ENCODE data around the gene SLC16A7.

The SLC16A7 gene

GRCh38 chr12:59828521-59828920 is 232.7 kb downstream of the SLC16A7 start:
- no peak overlapping the region for H2AFZ ChIP-seq (ENCODE audit: low read length)
- H3F3A ChIP-seq (ENCODE audit: insufficient read depth, low read length) = no peaks in the 10 kb centered on the region
- H3K4me1 ChIP-seq (ENCODE audit: insufficient read depth, low read length, severe bottlenecking) = no peaks in the 10 kb centered on the region
- H3K9me2 ChIP-seq (ENCODE audit: low read depth, low read length) = no peaks in the 10 kb centered on the region
- no peak overlapping the region for H3K27ac ChIP-seq (ENCODE audit: low read depth, low read length, poor library complexity, severe bottlenecking)
- H4K20me1 ChIP-seq (ENCODE audit: insufficient read depth, low read length) = no peaks in the 10 kb centered on the region
- H3K4me3 ChIP-seq (ENCODE audit: low read depth, low read length, poor library complexity, severe bottlenecking) = no peak overlapping the region
- no peak for TF ChIP-seq EZH2 (IDR thresholded peaks at IDR 0.05; ENCODE audit: borderline replicate concordance, low read length)
- TF ChIP-seq, protein P1, sequence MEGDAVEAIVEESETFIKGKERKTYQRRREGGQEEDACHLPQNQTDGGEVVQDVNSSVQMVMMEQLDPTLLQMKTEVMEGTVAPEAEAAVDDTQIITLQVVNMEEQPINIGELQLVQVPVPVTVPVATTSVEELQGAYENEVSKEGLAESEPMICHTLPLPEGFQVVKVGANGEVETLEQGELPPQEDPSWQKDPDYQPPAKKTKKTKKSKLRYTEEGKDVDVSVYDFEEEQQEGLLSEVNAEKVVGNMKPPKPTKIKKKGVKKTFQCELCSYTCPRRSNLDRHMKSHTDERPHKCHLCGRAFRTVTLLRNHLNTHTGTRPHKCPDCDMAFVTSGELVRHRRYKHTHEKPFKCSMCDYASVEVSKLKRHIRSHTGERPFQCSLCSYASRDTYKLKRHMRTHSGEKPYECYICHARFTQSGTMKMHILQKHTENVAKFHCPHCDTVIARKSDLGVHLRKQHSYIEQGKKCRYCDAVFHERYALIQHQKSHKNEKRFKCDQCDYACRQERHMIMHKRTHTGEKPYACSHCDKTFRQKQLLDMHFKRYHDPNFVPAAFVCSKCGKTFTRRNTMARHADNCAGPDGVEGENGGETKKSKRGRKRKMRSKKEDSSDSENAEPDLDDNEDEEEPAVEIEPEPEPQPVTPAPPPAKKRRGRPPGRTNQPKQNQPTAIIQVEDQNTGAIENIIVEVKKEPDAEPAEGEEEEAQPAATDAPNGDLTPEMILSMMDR (IDR thresholded peaks at IDR 0.05; ENCODE audit: low read length) = no peak
- H3K79me2 ChIP-seq (ENCODE audit: insufficient read depth, low read length) = no peaks in the 10 kb centered on the region
- H3K27me3 ChIP-seq (ENCODE audit: insufficient read depth, low read length) = no peaks in the 10 kb centered on the region
- H3K9me3 ChIP-seq (ENCODE audit: low read length) = no peaks in the 10 kb centered on the region
- H3K36me3 ChIP-seq (ENCODE audit: insufficient read depth, low read length) = no peaks in the 10 kb centered on the region
- no peak overlapping the region for H3K4me2 ChIP-seq (ENCODE audit: low read length)
- H3K9ac ChIP-seq (ENCODE audit: low read length) = no peak overlapping the region

- TF ChIP-seq, protein P1 (IDR thresholded peaks at IDR 0.05; ENCODE audit: low read length) = no peak
- TF ChIP-seq EZH2 (IDR thresholded peaks at IDR 0.05; ENCODE audit: borderline replicate concordance, low read length) = no peak
Observed at GRCh38 chr12:59833408-59833807, 237.6 kb downstream of the SLC16A7 start.

GRCh38 chr12:59834659-59835474 is 239.0 kb downstream of the SLC16A7 start:
- Histone ChIP-seq H3F3A (ENCODE audit: insufficient read depth, low read length) (no peaks in the 10 kb centered on the region), H3K36me3 (ENCODE audit: insufficient read depth, low read length) (no peaks in the 10 kb centered on the region), H3K9me3 (ENCODE audit: low read length) (no peaks in the 10 kb centered on the region), H4K20me1 (ENCODE audit: insufficient read depth, low read length) (no peaks in the 10 kb centered on the region), H3K4me2 (ENCODE audit: low read length) (no peak overlapping the region), H3K27me3 (ENCODE audit: insufficient read depth, low read length) (no peaks in the 10 kb centered on the region), H2AFZ (ENCODE audit: low read length) (no peak overlapping the region), H3K79me2 (ENCODE audit: insufficient read depth, low read length) (no peaks in the 10 kb centered on the region), H3K27ac (ENCODE audit: low read depth, low read length, poor library complexity, severe bottlenecking) (no peak overlapping the region), H3K4me3 (ENCODE audit: low read depth, low read length, poor library complexity, severe bottlenecking) (no peak overlapping the region), H3K9ac (ENCODE audit: low read length) (no peak overlapping the region), H3K9me2 (ENCODE audit: low read depth, low read length) (no peaks in the 10 kb centered on the region), H3K4me1 (ENCODE audit: insufficient read depth, low read length, severe bottlenecking) (no peaks in the 10 kb centered on the region)
- TF ChIP-seq, protein P1 (IDR thresholded peaks at IDR 0.05; ENCODE audit: low read length) = peak; percentile 80
- no peak for TF ChIP-seq EZH2 (IDR thresholded peaks at IDR 0.05; ENCODE audit: borderline replicate concordance, low read length)

More at GRCh38 chr12:59833408-59833807, 237.6 kb downstream of the SLC16A7 start:
- Histone ChIP-seq H3K4me3 (ENCODE audit: low read depth, low read length, poor library complexity, severe bottlenecking) (no peak overlapping the region), H3K9ac (ENCODE audit: low read length) (no peak overlapping the region), H3K9me2 (ENCODE audit: low read depth, low read length) (no peaks in the 10 kb centered on the region), H2AFZ (ENCODE audit: low read length) (no peak overlapping the region), H3K79me2 (ENCODE audit: insufficient read depth, low read length) (no peaks in the 10 kb centered on the region), H3K9me3 (ENCODE audit: low read length) (no peaks in the 10 kb centered on the region), H3K36me3 (ENCODE audit: insufficient read depth, low read length) (no peaks in the 10 kb centered on the region), H3F3A (ENCODE audit: insufficient read depth, low read length) (no peaks in the 10 kb centered on the region), H3K4me1 (ENCODE audit: insufficient read depth, low read length, severe bottlenecking) (no peaks in the 10 kb centered on the region), H3K27me3 (ENCODE audit: insufficient read depth, low read length) (no peaks in the 10 kb centered on the region), H3K4me2 (ENCODE audit: low read length) (no peak overlapping the region), H4K20me1 (ENCODE audit: insufficient read depth, low read length) (no peaks in the 10 kb centered on the region), H3K27ac (ENCODE audit: low read depth, low read length, poor library complexity, severe bottlenecking) (no peak overlapping the region)
